Activated gamma-delta T cell treated with anti-CD3 and anti-CD28 coated beads, Interleukin-2, amount 50 U/mL, for 16 hours (primary cell): Measurements from ENCODE around the gene PSMG4.
"Not testable (repeated sequence)": the region's sequence is repeated elsewhere in the genome, so short reads cannot be mapped to it uniquely, and the experiment has no call there.

Experiments used
- DNase-seq: peaks from one replicate; pipeline ENCODE4 v3.0.0-alpha.2; 2020; ENCODE audit warnings: low read depth

The PSMG4 gene

GRCh38 chr6:3230900-3231246 lies 27.9 kb upstream of the PSMG4 start:
- DNase-seq: no peak

- no peak for DNase-seq
Measured at GRCh38 chr6:3231247-3232016, 27.3 kb upstream of the PSMG4 start.

GRCh38 chr6:3232017-3232945 lies 26.5 kb upstream of the PSMG4 start:
- no peak for DNase-seq

GRCh38 chr6:3233321-3233720 lies 25.4 kb upstream of the PSMG4 start:
- no peak for DNase-seq

GRCh38 chr6:3233904-3234303 lies 24.8 kb upstream of the PSMG4 start:
- DNase-seq: no peak

- DNase-seq: no peak
Measured at GRCh38 chr6:3235486-3235885, 23.3 kb upstream of the PSMG4 start.

- no peak for DNase-seq
Measured at GRCh38 chr6:3236005-3236404, 22.7 kb upstream of the PSMG4 start.

- no peak for DNase-seq
Measured at GRCh38 chr6:3237761-3238662, 20.7 kb upstream of the PSMG4 start.

GRCh38 chr6:3239110-3239830 lies 19.5 kb upstream of the PSMG4 start:
- DNase-seq: no peak

GRCh38 chr6:3240595-3240994 lies 18.2 kb upstream of the PSMG4 start:
- no peak for DNase-seq

GRCh38 chr6:3241745-3242144 lies 17.0 kb upstream of the PSMG4 start:
- not testable (repeated sequence) for DNase-seq

- no peak for DNase-seq
Measured at GRCh38 chr6:3242768-3243167, 16.0 kb upstream of the PSMG4 start.

- DNase-seq: no peak
Measured at GRCh38 chr6:3244003-3244831, 14.5 kb upstream of the PSMG4 start.

GRCh38 chr6:3244832-3245161 lies 13.9 kb upstream of the PSMG4 start:
- DNase-seq: not testable (repeated sequence)

- DNase-seq: no peak
Measured at GRCh38 chr6:3245216-3245615, 13.5 kb upstream of the PSMG4 start.

- DNase-seq: no peak
Measured at GRCh38 chr6:3247255-3248146, 11.2 kb upstream of the PSMG4 start.

- DNase-seq: no peak
Measured at GRCh38 chr6:3249821-3250220, 8.9 kb upstream of the PSMG4 start.

GRCh38 chr6:3250231-3250675 lies 8.5 kb upstream of the PSMG4 start:
- DNase-seq: no peak

GRCh38 chr6:3251462-3252314 lies 7.1 kb upstream of the PSMG4 start:
- peak; percentile 70 for DNase-seq
